GM18499 (cell line): Measurements from ENCODE around the gene TLR9.

Experiments used
- ATAC-seq: cut with Tn5 transposase; IDR thresholded peaks from one replicate; pipeline ENCODE4 v1.9.1; 2021; ENCODE audit warnings: moderate number of reproducible peaks; ENCODE audit not compliant: insufficient read depth, unreplicated experiment

TLR9 gene

DNA sequence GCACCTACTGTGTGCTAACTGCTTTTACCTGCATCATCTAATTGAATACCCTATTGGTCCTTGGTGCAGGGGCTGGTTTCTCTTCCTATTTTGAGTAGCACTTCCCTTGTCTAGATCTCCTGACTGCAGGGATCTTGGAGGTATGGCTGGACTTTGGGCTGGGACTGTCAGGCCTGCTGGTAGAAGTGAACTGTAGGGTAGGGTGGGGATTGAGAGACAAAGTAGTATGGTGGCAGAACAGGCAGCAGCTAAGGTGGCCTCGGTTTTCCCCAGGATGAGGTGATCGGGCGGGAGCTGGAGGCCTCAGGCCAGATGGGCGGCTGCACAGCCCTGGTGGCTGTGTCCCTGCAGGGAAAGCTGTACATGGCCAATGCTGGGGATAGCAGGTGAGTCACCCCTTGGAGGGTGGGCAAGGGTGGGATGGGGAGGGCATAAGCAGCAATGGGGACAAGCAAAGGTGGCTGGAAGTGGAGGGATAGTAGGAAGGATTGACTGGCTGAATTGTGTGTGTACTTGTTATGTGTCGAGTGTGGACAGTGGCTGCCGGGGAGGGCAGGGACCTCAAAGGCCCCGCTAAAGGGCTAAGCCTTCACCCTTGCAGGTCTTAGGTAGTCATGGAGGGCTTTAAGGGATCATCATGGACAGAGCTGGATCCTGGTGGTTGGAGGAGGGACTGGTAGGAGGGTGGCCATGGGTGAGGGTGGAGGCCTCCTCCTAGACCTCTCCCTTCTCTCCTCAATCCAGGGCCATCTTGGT is 22.1 kb upstream of the TLR9 start:
- no peak for ATAC-seq

DNA sequence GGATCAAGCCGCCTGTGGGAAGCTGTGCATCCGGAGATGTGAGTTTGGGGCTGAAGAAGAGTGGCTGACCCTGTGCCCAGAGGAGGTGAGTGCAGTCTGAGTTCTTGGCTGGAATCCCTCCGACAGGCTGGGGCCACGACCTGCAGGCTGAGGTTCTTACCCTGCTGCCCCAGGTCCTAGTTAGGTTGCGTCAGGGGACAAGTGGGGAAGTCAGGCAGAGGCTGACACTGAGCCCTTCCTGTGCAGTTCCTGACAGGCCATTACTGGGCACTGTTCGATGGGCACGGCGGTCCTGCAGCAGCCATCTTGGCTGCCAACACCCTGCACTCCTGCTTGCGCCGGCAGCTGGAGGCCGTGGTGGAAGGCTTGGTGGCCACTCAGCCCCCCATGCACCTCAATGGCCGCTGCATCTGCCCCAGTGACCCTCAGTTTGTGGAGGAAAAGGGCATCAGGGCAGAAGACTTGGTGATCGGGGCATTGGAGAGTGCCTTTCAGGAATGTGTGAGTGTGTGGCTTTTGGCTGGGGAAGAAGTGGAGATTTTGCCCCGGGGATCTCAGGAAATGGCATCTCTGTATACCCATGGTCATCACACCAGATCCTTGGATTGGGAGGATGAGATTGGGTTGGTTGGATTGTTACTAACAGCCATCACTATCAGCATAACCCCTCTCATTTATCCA is 21.4 kb upstream of the TLR9 start:
- no peak for ATAC-seq

DNA sequence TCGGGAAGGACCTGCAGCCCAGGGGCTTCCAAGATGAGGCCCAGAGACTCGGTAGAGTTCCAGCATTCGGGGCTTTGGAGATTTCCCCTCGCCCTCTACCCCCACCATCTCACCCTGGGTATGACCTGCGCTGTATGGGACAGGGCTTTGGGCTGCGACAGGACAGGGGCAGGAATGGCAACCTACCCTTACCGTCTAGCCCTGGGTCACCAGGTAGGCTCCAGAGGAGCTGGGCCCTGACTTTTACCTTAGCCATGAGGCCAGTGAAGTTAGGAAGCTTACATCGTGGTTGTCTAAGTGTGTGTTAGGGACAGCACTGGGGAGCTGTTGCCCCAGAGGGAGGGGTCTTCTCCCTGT is 20.8 kb upstream of the TLR9 start:
- no peak for ATAC-seq

DNA sequence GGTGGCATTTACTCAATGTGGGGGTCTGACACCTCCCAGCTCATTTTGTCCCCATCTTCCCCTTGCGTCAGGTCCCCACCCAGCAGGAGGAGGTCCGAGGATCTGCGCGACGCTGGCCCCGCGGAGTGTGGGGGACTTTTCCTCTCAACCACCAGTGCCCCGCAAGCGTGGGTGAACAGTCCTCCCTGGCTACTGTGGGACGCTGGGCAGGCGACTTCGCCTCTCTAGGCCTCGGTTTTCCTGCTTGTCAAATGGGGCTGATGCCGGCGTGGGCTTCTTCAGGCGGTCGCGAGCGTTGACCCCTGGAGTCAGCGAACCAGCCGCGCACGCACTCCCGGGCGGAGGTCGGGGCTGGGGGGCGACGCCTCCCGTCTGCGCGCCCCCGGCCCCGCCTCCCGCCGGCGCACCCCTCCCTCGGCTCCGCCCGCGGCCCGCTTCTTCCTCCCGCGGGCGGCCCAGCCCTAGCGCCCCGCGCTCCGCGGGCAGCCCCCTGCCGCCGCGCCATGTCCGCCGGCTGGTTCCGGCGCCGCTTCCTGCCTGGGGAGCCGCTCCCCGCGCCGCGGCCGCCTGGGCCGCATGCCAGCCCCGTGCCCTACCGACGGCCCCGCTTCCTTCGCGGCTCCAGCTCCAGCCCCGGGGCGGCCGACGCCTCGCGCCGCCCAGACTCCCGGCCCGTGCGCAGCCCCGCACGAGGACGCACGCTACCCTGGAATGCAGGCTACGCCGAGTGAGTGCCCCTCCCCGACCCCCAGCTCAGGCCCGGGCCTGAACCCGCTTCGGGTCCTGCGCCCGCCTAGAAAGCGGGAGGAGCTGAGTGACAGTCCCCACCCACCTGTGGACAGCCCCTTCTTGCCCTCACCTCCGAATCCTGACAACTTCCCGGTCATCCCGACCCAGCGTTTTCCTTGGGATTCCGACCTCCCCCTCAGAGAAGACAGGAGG is 20.1 kb upstream of the TLR9 start, which contains the start of gene PPM1M:
Gene PPM1M (plus strand): TSS at position 438 of the 942 bp plus-strand sequence. CDS start 66 bp downstream, at position 504.
- ATAC-seq, result no peak

DNA sequence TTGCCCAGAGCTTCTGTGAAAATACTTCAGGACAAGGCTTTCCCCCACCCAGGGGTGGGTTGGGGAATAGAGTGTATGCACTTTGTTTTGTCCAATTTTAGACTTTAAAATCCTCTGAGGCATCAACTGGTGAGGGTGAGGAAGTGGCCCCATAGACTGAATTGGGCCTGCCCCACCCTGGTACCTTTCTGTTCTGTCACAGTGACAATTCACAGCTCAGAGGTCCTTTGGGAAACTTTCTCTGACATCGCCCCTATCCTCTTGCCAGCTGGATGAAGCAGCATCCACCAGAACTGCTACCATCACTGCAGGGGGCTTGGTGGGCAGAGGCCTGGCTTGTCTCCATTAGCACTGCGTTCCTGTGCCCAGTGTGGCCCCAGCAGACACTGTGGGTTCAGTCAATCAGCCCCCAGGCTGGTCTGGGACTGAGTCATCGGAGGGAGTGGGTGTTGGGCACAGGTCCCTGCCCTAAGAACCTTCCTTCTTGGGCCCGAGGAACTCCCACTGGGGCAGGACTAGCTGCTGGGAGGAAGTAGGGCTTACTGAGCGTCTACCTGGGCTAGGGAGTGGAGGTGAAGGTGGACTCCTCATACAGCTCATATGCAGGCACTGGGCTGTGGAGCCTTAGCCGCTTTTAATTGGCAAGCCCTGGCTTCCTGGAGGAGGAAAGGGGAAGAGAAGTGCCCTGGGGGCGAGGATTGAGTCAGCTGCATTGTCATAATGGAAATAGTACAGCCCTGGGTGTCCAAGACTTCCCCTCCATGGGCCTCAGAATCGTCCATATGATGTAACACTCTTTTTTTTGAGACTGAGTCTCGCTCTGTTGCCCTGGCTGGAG is 18.6 kb upstream of the TLR9 start:
- no peak for ATAC-seq

DNA sequence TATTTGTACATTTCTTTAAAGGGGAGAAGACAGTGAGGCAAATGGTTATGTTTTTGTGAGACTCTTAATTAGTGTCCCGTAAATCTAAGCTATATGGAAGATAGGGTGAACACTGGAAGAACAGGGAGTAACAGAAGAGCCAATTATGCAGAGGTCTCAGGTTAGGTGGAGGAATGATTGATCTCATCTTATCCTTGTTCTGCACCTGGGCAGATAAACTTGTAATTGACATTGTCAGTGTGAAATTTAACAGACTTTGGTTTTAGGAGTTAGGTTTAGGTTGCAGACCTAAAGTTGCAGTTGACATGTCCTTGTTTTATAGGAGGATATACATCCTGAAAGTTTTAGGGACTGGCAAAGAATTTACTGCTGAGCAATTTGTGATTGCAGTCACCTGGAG is 16.6 kb upstream of the TLR9 start:
- ATAC-seq, result no peak

DNA sequence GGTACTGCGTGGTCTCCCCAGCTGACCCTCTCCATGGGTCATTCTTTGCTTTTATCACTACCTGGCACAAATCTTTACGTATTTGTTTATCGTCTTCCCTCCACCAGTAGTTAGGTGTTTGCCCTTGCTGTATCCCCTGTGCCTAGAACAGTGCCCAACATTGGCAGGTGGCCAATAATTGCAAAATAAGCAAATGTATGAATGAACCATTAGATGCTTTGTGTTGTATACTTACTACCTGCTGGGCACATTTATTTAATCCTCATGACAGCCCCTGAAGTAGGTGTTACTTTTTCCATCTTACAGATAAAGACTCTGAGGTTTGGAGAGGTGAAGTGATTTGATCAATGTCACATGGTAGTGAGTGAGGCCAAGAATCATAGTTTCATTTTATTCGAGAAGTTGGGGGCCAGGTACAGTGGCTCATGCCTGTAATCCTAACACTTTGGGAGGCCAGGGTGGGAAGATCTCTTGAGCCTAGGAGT is 15.5 kb upstream of the TLR9 start:
- no peak for ATAC-seq

DNA sequence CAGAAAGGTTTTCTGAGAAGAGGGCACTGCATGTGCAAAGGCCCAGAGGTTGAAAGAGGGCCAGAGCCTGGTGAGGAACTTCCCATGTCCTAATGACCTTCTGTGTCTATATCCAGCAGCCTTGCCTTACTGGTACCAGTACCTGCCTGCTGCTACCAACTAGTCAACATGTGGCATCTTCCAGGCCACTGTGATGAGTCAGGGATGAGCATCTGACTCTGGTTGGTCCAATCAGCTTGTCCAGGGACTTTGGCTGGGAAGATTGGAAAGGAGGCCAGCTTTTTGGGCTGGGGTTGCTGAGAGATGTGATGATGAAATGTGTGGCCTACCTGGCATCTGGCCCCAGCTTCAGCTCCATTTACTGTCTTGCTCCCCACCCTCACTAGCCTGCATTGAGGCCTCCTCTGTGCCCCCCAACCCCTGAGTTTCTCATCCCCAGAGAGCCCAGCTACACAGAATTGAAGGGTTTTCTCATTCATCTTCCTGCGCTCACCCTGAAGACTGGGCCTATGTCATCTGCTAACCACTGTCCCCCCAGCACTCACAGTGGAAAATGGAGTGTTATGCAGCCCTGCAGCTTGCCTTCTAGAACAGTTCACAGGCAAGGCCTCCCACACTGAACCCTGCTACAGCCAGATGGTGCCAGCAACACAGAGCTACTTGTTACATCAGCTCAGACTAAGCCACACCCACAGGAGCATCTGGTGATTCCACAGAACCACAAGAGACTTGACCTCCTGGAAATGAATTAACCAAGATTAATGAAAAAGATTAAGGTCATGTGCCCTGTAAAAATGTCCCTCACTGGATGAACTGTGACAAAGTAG is 14.8 kb upstream of the TLR9 start:
- ATAC-seq, result no peak

DNA sequence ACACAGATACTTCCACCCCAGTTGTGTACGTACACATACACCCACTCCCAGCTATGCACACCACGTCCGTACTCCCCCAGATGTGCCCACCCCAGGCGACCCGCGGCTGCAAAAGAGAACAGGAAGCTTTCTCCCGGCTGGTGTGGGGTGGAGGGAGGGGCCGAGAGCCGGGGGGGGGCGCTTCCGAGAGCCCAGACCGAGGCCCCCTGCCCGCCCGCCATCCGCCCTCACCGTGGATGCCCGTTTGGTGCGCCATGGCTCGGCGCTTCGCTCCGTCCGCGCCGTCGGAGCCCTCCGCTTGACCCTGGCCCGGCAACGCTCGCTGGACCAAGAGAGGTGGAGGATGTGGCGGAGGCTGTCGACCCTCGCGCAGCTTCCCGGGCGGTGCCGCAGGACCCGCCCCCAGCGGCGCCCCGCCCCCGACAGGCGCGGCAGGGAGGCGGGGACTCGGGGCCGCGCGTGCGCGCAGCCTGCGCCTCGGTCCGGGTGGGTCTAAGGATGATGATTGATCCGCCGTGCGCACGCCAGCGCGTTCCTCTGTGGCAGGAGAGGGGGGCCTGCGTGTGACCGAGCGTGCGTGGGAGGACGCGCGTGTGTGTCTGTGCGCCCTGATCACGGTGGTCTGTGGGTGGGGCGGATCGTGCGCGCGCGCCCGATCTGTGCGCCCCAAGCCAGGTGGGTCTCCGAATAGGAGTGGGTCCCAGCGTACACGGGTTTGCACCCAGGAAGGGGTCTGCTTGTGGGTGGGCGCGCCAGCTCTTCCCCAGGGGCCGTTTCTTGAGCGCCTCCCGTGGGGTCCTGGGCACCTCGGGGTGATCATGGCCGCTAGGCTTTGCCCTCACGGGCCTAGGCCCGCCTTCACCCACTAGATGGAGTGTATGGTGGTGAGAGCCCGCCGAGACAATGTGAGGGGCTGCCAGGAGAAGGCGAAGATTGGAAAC is 13.6 kb upstream of the TLR9 start, which contains the start of gene TWF2:
Gene TWF2 (minus strand): TSS at position 398 of the 941 bp plus-strand sequence. CDS start 142 bp downstream, at position 256.
- ATAC-seq, result no peak

DNA sequence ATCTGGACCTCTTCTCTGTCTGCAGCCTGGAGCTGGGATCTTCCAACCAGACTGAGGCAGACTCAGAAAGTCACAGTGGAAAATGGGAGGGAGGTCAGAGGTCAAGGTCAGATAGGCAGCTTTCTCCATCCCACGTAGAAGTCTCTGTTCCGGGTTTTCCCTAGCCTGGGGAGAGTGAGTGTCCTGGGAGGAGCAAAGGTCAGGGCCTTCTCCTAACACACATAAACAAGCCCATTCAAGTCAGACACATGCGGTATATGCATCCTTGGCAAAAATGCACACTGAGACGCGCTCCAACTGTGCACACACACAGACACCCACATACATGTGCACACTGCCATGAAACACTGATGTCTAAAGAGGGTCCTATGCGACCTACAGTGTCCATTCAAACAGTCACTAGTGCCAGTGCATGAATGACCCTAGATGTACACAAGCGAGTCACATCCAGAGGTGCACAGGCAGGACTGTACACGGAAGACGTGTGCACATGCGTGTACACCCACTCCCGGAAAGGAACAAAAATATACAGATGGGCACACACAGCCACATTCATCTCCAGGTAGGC is 12.8 kb upstream of the TLR9 start:
- ATAC-seq, result no peak

DNA sequence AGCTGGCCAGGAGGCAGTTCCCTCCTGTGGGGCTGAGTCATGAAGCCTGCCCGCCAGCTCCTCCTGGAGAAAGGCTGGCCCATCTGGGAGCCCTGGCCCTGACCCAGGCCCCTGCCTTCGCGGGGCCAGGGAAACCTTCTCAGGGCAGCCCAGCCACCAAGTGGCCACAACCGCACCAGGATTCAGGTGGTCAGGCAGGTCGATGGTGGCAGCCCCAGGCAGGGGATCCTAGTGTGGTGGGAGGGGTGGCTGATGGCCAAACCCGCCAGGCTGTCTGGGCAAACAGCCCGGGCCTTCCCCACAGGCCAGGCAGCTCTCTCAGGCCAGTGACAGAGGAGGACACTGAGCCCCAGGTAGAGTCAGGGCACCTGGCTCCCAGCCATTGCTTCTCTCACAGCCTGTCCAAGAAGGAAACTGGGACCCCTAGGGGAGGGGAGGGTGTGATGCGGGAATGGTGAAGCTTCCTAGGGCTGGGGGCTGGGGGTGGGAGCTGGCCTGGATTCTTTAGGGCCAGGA is 12.3 kb upstream of the TLR9 start:
- ATAC-seq, result no peak

DNA sequence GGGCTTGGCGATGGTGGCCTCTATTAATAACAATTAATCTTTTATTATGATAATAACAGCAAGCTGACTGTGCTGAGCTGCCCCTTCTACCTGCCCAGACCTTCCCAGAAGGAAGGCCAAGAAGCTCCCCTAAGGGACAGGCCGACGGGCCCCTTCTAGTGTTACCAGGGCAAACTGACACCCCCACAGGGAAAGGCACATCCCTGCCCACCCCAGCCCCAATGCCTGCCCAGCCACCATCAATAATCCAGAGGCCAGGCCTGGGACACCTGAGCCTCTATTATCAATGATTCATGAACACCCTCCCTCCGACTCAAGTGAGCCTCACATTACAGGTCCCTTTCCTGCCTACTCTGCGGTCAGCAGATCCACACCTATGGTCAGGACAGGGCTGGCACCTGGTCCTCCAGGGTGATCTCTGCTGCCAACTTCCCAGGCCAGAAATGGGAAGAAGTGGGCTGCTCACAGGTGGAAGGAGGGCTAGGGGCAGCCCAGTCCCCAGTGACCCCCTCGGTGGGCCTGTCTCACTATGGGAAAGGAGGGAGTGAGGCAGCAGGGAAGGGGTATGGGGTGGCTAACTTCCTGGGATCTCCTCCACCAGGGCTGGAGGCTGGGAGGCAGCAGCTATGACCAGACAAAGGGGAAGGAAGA is 11.7 kb upstream of the TLR9 start:
- ATAC-seq, result no peak

DNA sequence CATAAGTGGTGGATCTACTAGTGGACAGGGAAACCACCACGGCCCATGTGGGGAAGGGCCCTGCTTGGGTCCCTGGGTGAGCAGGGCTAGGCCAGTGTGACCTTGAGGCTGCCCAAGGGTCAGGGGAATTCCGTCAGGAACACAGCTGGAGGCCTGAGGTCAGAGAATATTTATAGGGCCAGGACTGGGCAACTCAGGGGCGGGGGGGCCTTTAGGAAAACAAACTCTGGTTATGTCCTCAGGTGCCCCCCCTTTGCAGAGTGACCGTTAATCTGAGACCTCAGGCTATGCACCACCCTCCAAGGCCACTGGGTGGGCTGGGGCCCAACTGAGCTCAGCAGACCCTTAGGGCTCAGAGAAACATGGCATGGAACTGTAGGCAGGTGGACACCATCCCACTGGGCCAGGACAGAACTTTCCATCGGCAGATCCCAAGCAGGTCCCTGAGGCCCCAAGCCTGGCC is 11.0 kb upstream of the TLR9 start:
- ATAC-seq, result no peak

DNA sequence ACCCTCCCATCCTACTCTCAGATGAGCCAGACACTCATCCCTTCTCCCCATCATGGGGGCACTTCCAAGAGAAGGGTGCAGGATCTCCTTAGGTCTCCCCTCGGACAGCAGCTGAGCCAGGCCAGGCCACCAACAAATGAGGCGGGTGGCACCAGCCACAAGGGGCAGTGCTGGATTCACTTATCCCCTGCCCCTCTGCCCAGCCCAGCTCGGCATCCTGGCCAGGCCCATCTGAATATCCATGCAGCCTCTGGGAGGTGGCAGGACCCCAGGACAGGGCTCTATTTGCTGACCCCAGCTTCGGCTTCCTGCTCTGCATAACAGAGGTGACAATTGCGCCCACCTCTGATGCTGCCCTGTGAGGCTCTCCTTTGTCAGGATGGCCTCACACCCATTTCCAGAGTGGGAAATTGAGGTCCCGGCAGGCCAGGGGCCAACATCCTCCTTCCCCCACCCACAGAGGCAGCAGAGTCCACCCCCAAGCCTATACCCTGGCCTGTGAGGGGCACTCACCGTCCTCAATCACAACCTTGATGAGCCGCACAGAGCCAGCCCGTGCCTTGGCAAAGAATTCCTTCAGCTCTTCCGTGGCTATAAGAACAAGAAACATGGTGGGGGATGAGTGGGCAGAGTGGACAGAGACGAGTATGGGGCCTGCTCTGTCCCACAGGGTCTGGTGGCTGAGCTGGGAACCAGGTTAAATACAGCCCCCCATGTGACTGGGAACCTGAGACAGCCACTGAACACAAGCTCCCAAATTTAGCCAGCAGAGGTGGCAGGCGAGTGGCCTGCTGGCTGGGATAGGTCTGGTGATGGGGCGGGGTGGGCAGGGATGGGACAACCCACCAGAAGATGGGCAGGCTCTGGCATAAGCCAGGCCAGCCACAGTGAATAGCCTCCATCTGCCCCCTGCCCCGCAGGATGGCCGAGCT is 9.3 kb upstream of the TLR9 start:
- no peak for ATAC-seq

DNA sequence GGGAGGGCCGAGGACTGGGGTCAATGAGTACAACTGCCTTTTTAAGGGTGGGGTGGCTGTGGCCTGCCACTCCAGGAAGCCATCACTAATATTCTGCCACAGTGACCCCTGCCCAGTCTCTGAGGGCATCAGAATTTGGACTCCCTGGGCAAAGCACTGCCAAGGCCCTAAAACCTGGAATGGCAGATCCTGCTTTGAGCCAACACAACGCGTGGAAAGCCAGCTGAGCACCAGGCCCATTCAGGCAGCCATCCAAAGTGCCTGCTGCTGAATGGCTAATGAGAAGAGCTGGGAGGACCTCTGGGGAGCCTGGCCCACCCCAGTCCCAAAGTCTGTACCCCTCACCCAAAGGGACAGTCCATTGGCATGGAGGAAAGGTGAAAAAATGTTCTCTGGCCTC is 8.5 kb upstream of the TLR9 start:
- no peak for ATAC-seq
